ENCODE results near the gene ANGPTL1.

DNA sequence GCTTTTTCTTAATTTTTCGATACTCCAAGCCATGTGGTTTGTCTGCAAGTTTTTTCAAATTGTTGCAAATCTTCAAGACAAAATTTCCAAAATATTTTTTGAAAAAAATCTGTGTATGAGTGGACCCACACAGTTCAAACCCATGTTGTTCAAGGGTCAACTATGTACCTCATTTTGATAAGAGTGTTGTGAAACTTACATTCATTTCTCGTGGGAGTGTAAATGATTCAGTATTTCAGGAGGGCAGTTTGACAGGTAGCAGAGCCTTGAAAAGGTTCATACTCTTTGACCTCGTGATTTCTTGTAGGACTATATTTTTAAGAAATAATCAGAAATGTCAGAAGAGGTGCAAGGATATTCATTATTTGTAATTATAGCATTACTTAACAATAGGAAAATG lies 68.0 kb downstream of the ANGPTL1 start:
- TF ChIP-seq POLR2AphosphoS5 (IDR thresholded peaks at IDR 0.05; ENCODE audit: low read depth, low read length) (no peak), POLR2A (IDR thresholded peaks at IDR 0.05; ENCODE audit: low read depth, low read length) (no peak)
